GM21528 (cell line): ENCODE measurements around the gene CKS1B.
A peak's percentile ranks its signal among the peaks of the same experiment; 100 is the strongest.
"Not testable (repeated sequence)": the region's sequence is repeated elsewhere in the genome, so short reads cannot be mapped to it uniquely, and the experiment has no call there.

Source experiments
- ATAC-seq: cut with Tn5 transposase; IDR thresholded peaks from one replicate; pipeline ENCODE4 v1.9.1; 2021; ENCODE audit warnings: mild to moderate bottlenecking, moderate library complexity; ENCODE audit not compliant: unreplicated experiment, low FRiP score

Gene CKS1B

GRCh38 chr1:154982897-154983648 lies 8.6 kb downstream of the CKS1B start, which contains the start of gene FLAD1:
Gene FLAD1 (plus strand): TSS chr1:154983344. CDS start chr1:154983695, 351 bp downstream.
- ATAC-seq: peak; percentile 93

- no peak for ATAC-seq
Measured at GRCh38 chr1:154983776-154984466, 9.4 kb downstream of the CKS1B start.

- ATAC-seq: not testable (repeated sequence)
Measured at GRCh38 chr1:154986736-154987135, 12.3 kb downstream of the CKS1B start.

GRCh38 chr1:154987326-154987725 lies 12.8 kb downstream of the CKS1B start:
- ATAC-seq: no peak

- ATAC-seq: no peak
Measured at GRCh38 chr1:154988058-154988954, 13.8 kb downstream of the CKS1B start.

GRCh38 chr1:154989195-154989860 lies 14.8 kb downstream of the CKS1B start:
- no peak for ATAC-seq

- no peak for ATAC-seq
Measured at GRCh38 chr1:154990276-154990675, 15.8 kb downstream of the CKS1B start.

- no peak for ATAC-seq
Measured at GRCh38 chr1:154992721-154993571, 18.5 kb downstream of the CKS1B start.

- no peak for ATAC-seq
Measured at GRCh38 chr1:154993572-154994268, 19.2 kb downstream of the CKS1B start, which contains the start of gene LENEP. Gene LENEP (plus strand): TSS chr1:154993586. CDS start chr1:154993608, 22 bp downstream.

- ATAC-seq: no peak
Measured at GRCh38 chr1:154994269-154994587, 19.7 kb downstream of the CKS1B start.

- ATAC-seq: no peak
Measured at GRCh38 chr1:154994591-154994990, 20.1 kb downstream of the CKS1B start.

GRCh38 chr1:154995301-154995983 lies 21.0 kb downstream of the CKS1B start:
- ATAC-seq: not testable (repeated sequence)

GRCh38 chr1:154996966-154997701 lies 22.7 kb downstream of the CKS1B start:
- no peak for ATAC-seq

- no peak for ATAC-seq
Measured at GRCh38 chr1:154998201-154998780, 23.8 kb downstream of the CKS1B start.

GRCh38 chr1:154998818-154999570 lies 24.5 kb downstream of the CKS1B start:
- no peak for ATAC-seq

- no peak for ATAC-seq
Measured at GRCh38 chr1:154999571-155000410, 25.3 kb downstream of the CKS1B start.
